ENCODE results near the gene RNU1-4.
"Not testable (repeated sequence)": the region's sequence is repeated elsewhere in the genome, so short reads cannot be mapped to it uniquely, and the experiment has no call there.

The RNU1-4 gene

GRCh38 chr1:16772275-16773204, 32.2 kb downstream of the RNU1-4 start:
- peak; percentile 86 for DNase-seq

- DNase-seq = not testable (repeated sequence)
Measured at GRCh38 chr1:16773205-16773596, 32.9 kb downstream of the RNU1-4 start.

GRCh38 chr1:16773723-16774122, 33.4 kb downstream of the RNU1-4 start:
- not testable (repeated sequence) for DNase-seq

- DNase-seq = not testable (repeated sequence)
Measured at GRCh38 chr1:16774773-16775172, 34.5 kb downstream of the RNU1-4 start.

- DNase-seq = not testable (repeated sequence)
Measured at GRCh38 chr1:16775290-16775689, 35.0 kb downstream of the RNU1-4 start.

- not testable (repeated sequence) for DNase-seq
Measured at GRCh38 chr1:16776248-16776647, 35.9 kb downstream of the RNU1-4 start.

GRCh38 chr1:16776835-16777234, 36.5 kb downstream of the RNU1-4 start:
- not testable (repeated sequence) for DNase-seq

- DNase-seq = peak; percentile 55
Measured at GRCh38 chr1:16777821-16778220, 37.5 kb downstream of the RNU1-4 start.

- peak; percentile 31 for DNase-seq
Measured at GRCh38 chr1:16779525-16779924, 39.2 kb downstream of the RNU1-4 start.

GRCh38 chr1:16781033-16781432, 40.7 kb downstream of the RNU1-4 start:
- DNase-seq = not testable (repeated sequence)

GRCh38 chr1:16781625-16782024, 41.3 kb downstream of the RNU1-4 start:
- not testable (repeated sequence) for DNase-seq

- DNase-seq = not testable (repeated sequence)
Measured at GRCh38 chr1:16784955-16785354, 44.6 kb downstream of the RNU1-4 start.

- not testable (repeated sequence) for DNase-seq
Measured at GRCh38 chr1:16786362-16786761, 46.0 kb downstream of the RNU1-4 start.

GRCh38 chr1:16787175-16787574, 46.9 kb downstream of the RNU1-4 start:
- not testable (repeated sequence) for DNase-seq

GRCh38 chr1:16787711-16788110, 47.4 kb downstream of the RNU1-4 start:
- not testable (repeated sequence) for DNase-seq
